Esophagus muscularis mucosa (tissue), 4 donors: ENCODE data around the gene TKT. TPM values are rescaled to one million over a fixed set of nuclear protein-coding genes. Genes with fewer than 3 reads are reported as not detected.

Experiments used
- DNase-seq: peaks from one replicate; pipeline ENCODE4 v3.0.0-alpha.2; 2017; ENCODE audit errors: extremely low spot score
- H3K27ac ChIP-seq, 4 donors: fragments of 200-600 bp; sonication (generic); replicated peaks in 1 of 4; 1 replicate in 3 of 4; 2 replicates in 1 of 4; pipeline ENCODE4 v1.5.1; 2016 to 2019; ENCODE audit warnings: mild to moderate bottlenecking in 1 of 4
- H3K27me3 ChIP-seq, 4 donors: fragments of 200-600 bp; sonication (generic); one replicate each; pipeline versions ENCODE4 v1.5.1 to v1.6.0; 2016 to 2019
- H3K36me3 ChIP-seq, 4 donors: fragments of 200-600 bp; sonication (generic); one replicate each; pipeline ENCODE4 v1.5.1; 2016 to 2019
- H3K4me1 ChIP-seq, 4 donors: fragments of 200-600 bp; sonication (generic); one replicate each; pipeline ENCODE4 v1.5.1; 2016 to 2019
- H3K4me3 ChIP-seq, 4 donors: fragments of 200-600 bp; sonication (generic); 1 replicate in 2 of 4; 2 replicates in 2 of 4; pipeline ENCODE4 v1.5.1; 2016 to 2019; ENCODE audit warnings: mild to moderate bottlenecking in 4 of 4, moderate library complexity in 1 of 4
- H3K9me3 ChIP-seq, 4 donors: fragments of 200-600 bp; sonication (generic); 1 replicate in 3 of 4; 2 replicates in 1 of 4; pipeline ENCODE4 v1.5.1; 2016 to 2019
- CTCF ChIP-seq, 3 experiments: fragments of 200-600 bp in 2 of 3; fragments of 450-650 bp in 1 of 3; sonication (generic) in 2 of 3; IDR thresholded peaks; one replicate each; pipeline ENCODE4 v1.5.1; 2017 to 2019; ENCODE audit warnings: antibody characterized with exemption in 3 of 3, mild to moderate bottlenecking in 2 of 3, moderate library complexity in 1 of 3
- EP300 ChIP-seq: sonication (generic); formaldehyde crosslinking; IDR thresholded peaks from one replicate; pipeline ENCODE4 v1.6.1; 2017; ENCODE audit warnings: antibody characterized with exemption
- POLR2A ChIP-seq: fragments of 450-650 bp; IDR thresholded peaks from one replicate; pipeline ENCODE4 v1.6.1; 2017; ENCODE audit warnings: antibody characterized with exemption, moderate library complexity, mild to moderate bottlenecking, low read depth
- POLR2AphosphoS5 ChIP-seq, 2 donors: sonication (generic); formaldehyde crosslinking; IDR thresholded peaks; one replicate each; pipeline ENCODE4 v1.6.1; 2017; ENCODE audit warnings: antibody characterized with exemption in 2 of 2
- WGBS: methylation state at CpG from one replicate; pipeline ENCODE4 v1.1.5; 2018; 5-methylcytosine and 5-hydroxymethylcytosine counted together
- intact Hi-C: fragments of 100-400 bp; cut with DNase I; formaldehyde crosslinking; loops from one replicate; pipeline ENCODE4 v1.15.1; 2023
- total RNA-seq, 4 donors: library from RNA; depleted of rRNA; stranded (reverse); fragments of >200 nt; gene quantifications; one replicate each; pipeline versions ENCODE4 v1.1.0 to v1.2.1, GENCODE V29; 2016

The TKT gene
- total RNA-seq, 4 donors from 2014 or later = 295 to 524 (median 378) TPM

- no peak for DNase-seq
- intact Hi-C loops = loop anchor here (5.0 kb wide), 1 partner anchor 488 kb away; no protein-coding TSS in a partner anchor
- Histone ChIP-seq H3K9me3 (no peaks in the 10 kb centered on the region), H3K27me3 (no peaks in the 10 kb centered on the region), H3K27ac (no peak overlapping the region), H3K36me3 (peaks cover 58 to 65% (median 63%) of the 10 kb centered on the region in 4 donors), H3K4me1 (peaks cover 0 to 6% (median 2%) of the 10 kb centered on the region in 4 donors), H3K4me3 (no peak overlapping the region)
- 82% methylated on average over 2 of the region's 5 CpGs for WGBS
- TF ChIP-seq CTCF (IDR thresholded peaks at IDR 0.05) (no peak), POLR2AphosphoS5 (IDR thresholded peaks at IDR 0.05) (no peak), POLR2A (no peak), EP300 (no peak)
Observed at GRCh38 chr3:53224026-53224425, 31.8 kb downstream of the TKT start.

GRCh38 chr3:53223541-53223966, 32.3 kb downstream of the TKT start:
- Histone ChIP-seq H3K4me3 (no peak overlapping the region), H3K36me3 (peaks cover 53 to 60% (median 58%) of the 10 kb centered on the region in 4 donors), H3K4me1 (peaks cover 0 to 6% (median 2%) of the 10 kb centered on the region in 4 donors), H3K9me3 (no peaks in the 10 kb centered on the region), H3K27me3 (no peaks in the 10 kb centered on the region), H3K27ac (no peak overlapping the region)
- 82% methylated on average over 5 of the region's 9 CpGs for WGBS
- no peak for TF ChIP-seq POLR2A
- TF ChIP-seq EP300 = no peak
- TF ChIP-seq POLR2AphosphoS5 (IDR thresholded peaks at IDR 0.05) = no peak
- TF ChIP-seq CTCF (IDR thresholded peaks at IDR 0.05) = no peak
- intact Hi-C loops = loop anchor here (5.0 kb wide), 1 partner anchor 489 kb away; no protein-coding TSS in a partner anchor
- DNase-seq = no peak

GRCh38 chr3:53223025-53223424, 32.8 kb downstream of the TKT start:
- H3K4me1 ChIP-seq = peaks cover 0 to 6% (median 2%) of the 10 kb centered on the region in 4 donors
- H3K27ac ChIP-seq = no peak overlapping the region
- 80% methylated on average over 7 of the region's 7 CpGs for WGBS
- H3K9me3 ChIP-seq = no peaks in the 10 kb centered on the region
- no peak for DNase-seq
- no peak overlapping the region for H3K4me3 ChIP-seq
- TF ChIP-seq POLR2AphosphoS5 (IDR thresholded peaks at IDR 0.05) = no peak
- no peak for TF ChIP-seq POLR2A
- no peak for TF ChIP-seq CTCF (IDR thresholded peaks at IDR 0.05)
- no peak for TF ChIP-seq EP300
- H3K36me3 ChIP-seq = peaks cover 48 to 55% (median 53%) of the 10 kb centered on the region in 4 donors
- intact Hi-C loops = loop anchor here (5.0 kb wide), 1 partner anchor 489 kb away; no protein-coding TSS in a partner anchor
- H3K27me3 ChIP-seq = no peaks in the 10 kb centered on the region

GRCh38 chr3:53222183-53222901, 33.5 kb downstream of the TKT start:
- intact Hi-C loops = loop anchor here (5.0 kb wide), 1 partner anchor 490 kb away; no protein-coding TSS in a partner anchor
- WGBS = 92% methylated on average over 7 of the region's 12 CpGs
- H3K4me1 ChIP-seq = peaks cover 0 to 6% (median 2%) of the 10 kb centered on the region in 4 donors
- H3K27me3 ChIP-seq = no peaks in the 10 kb centered on the region
- peak in 1 of 2 donors; percentile 31 for TF ChIP-seq POLR2AphosphoS5 (IDR thresholded peaks at IDR 0.05)
- no peak for TF ChIP-seq POLR2A
- H3K4me3 ChIP-seq = no peak overlapping the region
- H3K9me3 ChIP-seq = no peaks in the 10 kb centered on the region
- peaks cover 41 to 48% (median 46%) of the 10 kb centered on the region in 4 donors for H3K36me3 ChIP-seq
- DNase-seq = no peak
- peak overlapping the region in 1 of 4 donors; percentile 15 for H3K27ac ChIP-seq

- peaks cover 36 to 42% (median 40%) of the 10 kb centered on the region in 4 donors for H3K36me3 ChIP-seq
- peak overlapping the region in 1 of 4 donors; percentile 15 for H3K27ac ChIP-seq
- no peak for TF ChIP-seq POLR2AphosphoS5 (IDR thresholded peaks at IDR 0.05)
- no peak for TF ChIP-seq EP300
- no peak for TF ChIP-seq POLR2A
- no peak for TF ChIP-seq CTCF (IDR thresholded peaks at IDR 0.05)
Observed at GRCh38 chr3:53221827-53222182, 34.0 kb downstream of the TKT start.

More at GRCh38 chr3:53221827-53222182, 34.0 kb downstream of the TKT start:
- 86% methylated on average over 1 of the region's 3 CpGs for WGBS
- Histone ChIP-seq H3K9me3 (no peaks in the 10 kb centered on the region), H3K4me3 (no peak overlapping the region), H3K4me1 (peaks cover 0 to 6% (median 2%) of the 10 kb centered on the region in 4 donors), H3K27me3 (no peaks in the 10 kb centered on the region)
- no peak for DNase-seq
- intact Hi-C loops = loop anchor here (5.0 kb wide), 1 partner anchor 490 kb away; no protein-coding TSS in a partner anchor
